Measurements from ENCODE around the gene PAK1IP1. TPM values are rescaled to one million over a fixed set of nuclear protein-coding genes. Genes with fewer than 3 reads are reported as not detected.

Gene PAK1IP1
- polyA plus RNA-seq, 1 of the 3 experiments (the other 2 are of a cell fraction), result 16.2 TPM

DNA sequence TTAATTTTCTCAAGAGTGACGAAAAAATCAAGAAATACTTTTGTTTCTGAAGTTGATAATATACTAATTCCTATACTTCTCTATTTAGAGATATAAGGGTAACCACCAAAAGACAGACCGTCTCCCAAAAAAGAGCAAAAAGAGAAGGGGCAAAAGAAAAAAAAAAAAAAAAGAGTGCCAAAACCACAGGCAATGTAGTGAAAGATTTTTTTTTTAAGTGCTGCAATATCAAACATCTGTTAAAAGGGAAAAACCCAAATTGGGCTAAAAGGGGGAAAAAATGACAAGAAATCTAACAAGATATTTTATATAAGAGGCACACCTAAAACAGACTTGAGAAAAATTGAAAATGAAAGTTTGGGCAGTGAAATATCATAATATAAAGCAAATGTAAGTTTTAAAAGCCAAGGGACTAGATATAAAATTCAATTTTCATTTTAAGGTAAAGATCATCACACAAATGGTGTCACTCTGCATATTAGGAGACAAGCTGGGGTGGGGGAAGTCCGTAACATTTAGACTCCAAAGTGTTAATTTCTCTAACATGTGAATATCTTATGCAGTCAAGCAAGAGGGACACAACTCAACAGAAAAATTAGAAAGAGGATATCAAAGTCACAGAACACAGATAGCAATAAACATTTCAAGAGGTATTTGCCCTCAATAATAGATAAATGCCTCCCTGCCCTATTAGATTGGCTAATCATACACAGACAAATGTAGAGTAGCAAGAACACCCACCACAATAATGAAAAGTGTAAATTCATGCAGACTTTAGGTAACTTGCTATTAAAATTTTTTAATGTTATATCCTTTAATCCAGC, 9.5 kb upstream of the PAK1IP1 start:
- ChIA-PET POLR2A (no interaction called here), CTCF (no interaction called here)
- H3K27ac ChIP-seq (ENCODE audit: low read depth in 2 of 2, low read length in 1 of 2), result no peak overlapping the region
- no peaks in the 10 kb centered on the region for H4K20me1 ChIP-seq (ENCODE audit: insufficient read depth)
- H3K9ac ChIP-seq, result no peak overlapping the region
- no peak for TF ChIP-seq FOXJ3 (CRISPR knock-in tag; IDR thresholded peaks at IDR 0.05)
- no peak for TF ChIP-seq SIN3A (IDR thresholded peaks at IDR 0.05; ENCODE audit: borderline replicate concordance, low read depth, low read length)
- TF ChIP-seq EP300 (IDR thresholded peaks at IDR 0.05; ENCODE audit: borderline replicate concordance in 1 of 2, low read depth in 1 of 2, low read length in 1 of 2), result no peak
- TF ChIP-seq TEAD4 (IDR thresholded peaks at IDR 0.05; ENCODE audit: borderline replicate concordance, insufficient read depth), result no peak
- no peak for TF ChIP-seq MEF2A (IDR thresholded peaks at IDR 0.05; ENCODE audit: borderline replicate concordance, low read depth)
- TF ChIP-seq GATA2 (CRISPR knock-in tag; IDR thresholded peaks at IDR 0.05), result no peak
- no peak for TF ChIP-seq TAF1 (IDR thresholded peaks at IDR 0.05; ENCODE audit: borderline replicate concordance, low read depth, low read length)
- TF ChIP-seq, protein P1, sequence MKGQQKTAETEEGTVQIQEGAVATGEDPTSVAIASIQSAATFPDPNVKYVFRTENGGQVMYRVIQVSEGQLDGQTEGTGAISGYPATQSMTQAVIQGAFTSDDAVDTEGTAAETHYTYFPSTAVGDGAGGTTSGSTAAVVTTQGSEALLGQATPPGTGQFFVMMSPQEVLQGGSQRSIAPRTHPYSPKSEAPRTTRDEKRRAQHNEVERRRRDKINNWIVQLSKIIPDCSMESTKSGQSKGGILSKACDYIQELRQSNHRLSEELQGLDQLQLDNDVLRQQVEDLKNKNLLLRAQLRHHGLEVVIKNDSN (IDR thresholded peaks at IDR 0.05; ENCODE audit: borderline replicate concordance, low read depth), result no peak
- TF ChIP-seq RAD21 (IDR thresholded peaks at IDR 0.05; ENCODE audit: low read length), result no peak
- TF ChIP-seq EZH2phosphoT487 (IDR thresholded peaks at IDR 0.05; ENCODE audit: borderline replicate concordance, low read depth), result no peak
- TF ChIP-seq RXRA (IDR thresholded peaks at IDR 0.05; ENCODE audit: borderline replicate concordance, low read depth), result no peak
- TF ChIP-seq, protein P2, sequence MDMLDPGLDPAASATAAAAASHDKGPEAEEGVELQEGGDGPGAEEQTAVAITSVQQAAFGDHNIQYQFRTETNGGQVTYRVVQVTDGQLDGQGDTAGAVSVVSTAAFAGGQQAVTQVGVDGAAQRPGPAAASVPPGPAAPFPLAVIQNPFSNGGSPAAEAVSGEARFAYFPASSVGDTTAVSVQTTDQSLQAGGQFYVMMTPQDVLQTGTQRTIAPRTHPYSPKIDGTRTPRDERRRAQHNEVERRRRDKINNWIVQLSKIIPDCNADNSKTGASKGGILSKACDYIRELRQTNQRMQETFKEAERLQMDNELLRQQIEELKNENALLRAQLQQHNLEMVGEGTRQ (IDR thresholded peaks at IDR 0.05; ENCODE audit: borderline replicate concordance, low read depth, low read length), result no peak
- TF ChIP-seq SMC3 (IDR thresholded peaks at IDR 0.05; ENCODE audit: low read depth, low read length), result no peak
- TF ChIP-seq PBX3 (IDR thresholded peaks at IDR 0.05), result no peak
- TF ChIP-seq NFIC (IDR thresholded peaks at IDR 0.05; ENCODE audit: borderline replicate concordance), result no peak
- H3K9me2 ChIP-seq, result no peaks in the 10 kb centered on the region
- no peaks in the 10 kb centered on the region for H3K27me3 ChIP-seq (ENCODE audit: insufficient read depth)
- H3K79me2 ChIP-seq (ENCODE audit: insufficient read depth), result no peaks in the 10 kb centered on the region
- no peak overlapping the region for H3K4me3 ChIP-seq (ENCODE audit: low read depth in 2 of 2, low read length in 1 of 2)
- no peaks in the 10 kb centered on the region for H3F3A ChIP-seq (replicated peaks; ENCODE audit: insufficient read depth)
- no peaks in the 10 kb centered on the region for H3K36me3 ChIP-seq (replicated peaks in 1 of 2; ENCODE audit: control insufficient read depth in 1 of 2, insufficient read depth in 2 of 2, low read length in 1 of 2)
- H3K4me1 ChIP-seq (ENCODE audit: control insufficient read depth in 1 of 2, insufficient read depth in 2 of 2, low read depth in 1 of 2, low read length in 1 of 2), result no peaks in the 10 kb centered on the region
- WGBS (ENCODE audit: low lambda C conversion rate), result 66% methylated on average over 3 of the region's 3 CpGs
- no peak overlapping the region for H2AFZ ChIP-seq (ENCODE audit: low read depth)
- H3K9me3 ChIP-seq, result no peaks in the 10 kb centered on the region
- no peak for DNase-seq
- no peak overlapping the region for H3K4me2 ChIP-seq
